Measurements from ENCODE around the gene TNKS1BP1.
"Not testable (repeated sequence)": the region's sequence is repeated elsewhere in the genome, so short reads cannot be mapped to it uniquely, and the experiment has no call there.

TNKS1BP1 gene

GRCh38 chr11:57310091-57310490 lies 14.7 kb downstream of the TNKS1BP1 start:
- DNase-seq, result no peak

GRCh38 chr11:57309106-57310059 lies 15.4 kb downstream of the TNKS1BP1 start:
- no peak for DNase-seq

DNA sequence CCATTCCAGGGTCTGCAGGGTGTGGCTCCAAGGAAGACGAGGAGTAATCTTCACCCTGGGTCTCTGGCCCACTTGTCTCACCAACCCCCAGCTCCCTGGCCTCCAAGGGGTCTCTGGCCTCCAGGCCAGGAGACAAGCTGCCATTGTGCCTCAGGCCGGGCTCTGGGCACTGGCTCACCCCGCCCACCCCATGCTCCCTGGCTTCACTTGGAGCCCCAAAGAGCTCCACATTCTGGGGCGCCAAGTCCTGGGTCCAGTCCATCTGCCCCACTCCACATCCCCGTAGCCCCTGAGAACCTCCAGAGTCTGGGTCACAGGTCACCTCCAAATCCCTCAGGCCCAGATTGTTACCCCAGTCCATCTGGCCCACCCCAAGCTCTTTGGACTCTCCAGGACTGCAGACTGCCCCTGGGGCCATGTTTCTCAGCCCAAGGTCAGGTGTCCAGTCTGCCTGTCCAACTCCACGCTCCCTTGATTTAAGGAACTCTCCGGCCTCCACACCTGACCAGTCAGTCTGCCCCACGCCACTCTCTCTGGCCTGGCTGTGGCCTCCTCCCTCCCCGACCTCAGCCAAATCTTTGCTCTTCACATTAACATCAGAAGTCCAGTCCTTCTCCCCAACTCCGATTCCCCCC lies 16.2 kb downstream of the TNKS1BP1 start:
- DNase-seq, result no peak

- no peak for DNase-seq
Observed at GRCh38 chr11:57307666-57308270, 17.0 kb downstream of the TNKS1BP1 start.

DNA sequence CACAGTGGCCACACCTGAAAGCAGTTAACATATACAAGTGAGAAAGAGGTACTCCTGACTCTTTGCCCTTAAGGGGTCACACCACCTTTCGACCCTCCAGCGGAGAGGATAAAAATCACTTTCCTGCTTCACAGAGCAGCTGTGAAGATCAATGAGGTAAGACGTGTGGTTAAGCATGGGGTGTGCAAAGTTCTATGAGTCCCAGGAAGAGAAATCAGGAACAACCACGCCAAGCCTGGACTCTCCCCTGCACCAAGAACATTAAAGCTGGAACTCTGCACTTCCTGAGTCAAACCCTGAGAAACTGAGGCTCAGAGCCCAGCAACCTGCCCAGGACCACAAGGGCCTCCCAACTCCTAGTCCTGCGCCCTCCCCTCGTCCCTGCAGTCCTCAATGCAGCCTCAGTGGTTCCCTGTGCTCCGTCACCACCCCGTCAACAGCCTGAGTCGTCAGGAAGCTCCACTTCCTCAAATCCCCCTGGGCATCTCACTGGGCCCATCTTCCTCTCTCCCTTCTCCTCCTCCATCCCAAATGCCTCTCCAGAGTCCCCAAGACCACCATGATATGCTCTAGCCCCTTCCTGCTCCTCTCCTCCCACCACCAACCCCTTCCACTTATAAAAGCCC lies 17.7 kb downstream of the TNKS1BP1 start:
- no peak for DNase-seq

GRCh38 chr11:57306161-57306876 lies 18.4 kb downstream of the TNKS1BP1 start:
- DNase-seq, result no peak

- no peak for DNase-seq
Observed at GRCh38 chr11:57305523-57305922, 19.2 kb downstream of the TNKS1BP1 start.

GRCh38 chr11:57303990-57304579 lies 20.7 kb downstream of the TNKS1BP1 start:
- DNase-seq, result no peak

DNA sequence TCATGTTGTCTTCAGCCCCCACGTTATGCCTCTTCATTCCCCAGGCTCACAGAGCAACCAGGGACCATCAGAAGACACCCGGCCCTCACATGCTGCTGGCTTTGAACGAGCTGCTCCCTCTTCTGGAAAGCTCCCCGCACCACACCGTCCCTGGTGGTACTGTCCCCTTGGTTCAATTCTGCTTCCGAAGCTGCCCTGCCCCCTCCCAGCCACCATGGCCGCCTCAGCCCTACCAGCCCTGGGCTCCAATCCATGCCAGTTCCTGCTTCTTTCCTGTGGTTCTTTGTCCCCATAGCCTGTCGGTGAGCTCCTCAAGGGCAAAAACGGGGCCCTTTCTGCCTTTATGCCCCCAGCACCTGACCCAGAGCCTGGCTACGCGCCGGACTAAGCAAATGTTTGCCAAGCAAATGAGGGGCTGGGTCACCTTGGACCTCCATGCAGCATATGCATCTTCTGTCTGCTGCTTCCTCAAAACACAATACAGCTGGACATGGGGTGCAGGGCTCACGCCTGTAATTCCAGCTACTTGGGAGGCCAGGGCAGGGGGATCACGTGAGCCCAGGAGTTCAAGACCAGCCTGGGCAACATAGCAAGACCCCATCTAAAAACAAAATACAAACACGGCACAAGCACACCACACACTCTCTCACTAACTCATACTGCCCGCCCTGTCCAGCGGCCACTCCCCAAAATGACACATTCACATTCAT lies 21.3 kb downstream of the TNKS1BP1 start:
- DNase-seq, result no peak

DNA sequence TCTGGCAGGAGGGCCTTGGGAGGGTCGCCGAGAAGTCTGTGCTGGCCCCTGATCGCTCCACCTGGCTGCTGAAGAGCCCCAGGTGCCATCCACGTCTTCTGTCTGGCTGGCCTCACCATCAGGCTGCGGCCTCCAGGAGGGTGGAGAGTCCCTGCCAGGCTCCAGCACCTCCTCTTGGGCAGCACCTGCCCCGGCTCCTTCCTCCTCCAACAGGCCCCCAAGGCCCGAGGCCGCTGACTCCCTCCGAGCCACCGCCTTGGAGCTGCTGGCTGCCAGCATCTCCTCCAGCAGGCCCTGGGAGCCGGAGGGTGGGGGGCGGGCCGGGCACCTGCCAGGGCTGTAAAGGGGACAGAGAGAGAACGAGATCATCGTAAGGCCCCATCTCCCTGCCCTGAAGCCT lies 22.3 kb downstream of the TNKS1BP1 start:
- no peak for DNase-seq

DNA sequence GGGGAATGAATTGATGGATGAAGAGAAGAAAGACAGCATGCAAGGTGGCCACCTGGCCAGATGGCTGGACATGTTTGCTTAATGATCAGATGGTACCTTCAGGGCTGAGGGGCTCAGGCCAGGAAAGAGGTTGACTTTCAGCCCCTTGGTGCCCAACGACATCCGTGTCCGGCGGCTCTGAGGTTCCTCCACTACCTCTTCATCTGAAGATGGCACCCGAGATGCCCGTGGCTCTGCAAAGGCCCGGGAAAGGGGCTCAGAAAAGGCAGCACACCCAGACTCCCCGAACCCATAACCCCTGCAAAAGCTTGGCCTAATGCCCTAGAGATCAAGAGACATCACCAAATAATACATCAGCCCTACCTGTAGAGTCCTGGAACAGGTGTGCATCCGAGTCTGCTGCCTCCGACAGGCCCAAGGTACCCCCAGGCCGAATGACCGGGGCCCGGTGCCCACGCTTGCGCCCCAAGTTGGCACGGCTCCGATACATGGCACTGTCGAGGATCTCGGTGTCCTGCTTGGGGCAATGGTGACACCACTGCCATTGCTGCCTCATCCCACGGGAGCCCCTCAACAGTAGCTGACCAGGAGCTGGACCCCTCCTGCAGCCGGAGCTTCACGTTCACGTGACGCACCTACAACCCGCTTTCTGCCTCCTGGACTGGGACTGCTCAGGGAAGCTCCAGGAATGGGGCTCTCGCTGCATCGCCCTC lies 22.9 kb downstream of the TNKS1BP1 start:
- no peak for DNase-seq

- no peak for DNase-seq
Observed at GRCh38 chr11:57300785-57301184, 24.0 kb downstream of the TNKS1BP1 start.

- DNase-seq, result no peak
Observed at GRCh38 chr11:57299150-57299737, 25.5 kb downstream of the TNKS1BP1 start.

GRCh38 chr11:57297221-57297620 lies 27.5 kb downstream of the TNKS1BP1 start:
- no peak for DNase-seq

DNA sequence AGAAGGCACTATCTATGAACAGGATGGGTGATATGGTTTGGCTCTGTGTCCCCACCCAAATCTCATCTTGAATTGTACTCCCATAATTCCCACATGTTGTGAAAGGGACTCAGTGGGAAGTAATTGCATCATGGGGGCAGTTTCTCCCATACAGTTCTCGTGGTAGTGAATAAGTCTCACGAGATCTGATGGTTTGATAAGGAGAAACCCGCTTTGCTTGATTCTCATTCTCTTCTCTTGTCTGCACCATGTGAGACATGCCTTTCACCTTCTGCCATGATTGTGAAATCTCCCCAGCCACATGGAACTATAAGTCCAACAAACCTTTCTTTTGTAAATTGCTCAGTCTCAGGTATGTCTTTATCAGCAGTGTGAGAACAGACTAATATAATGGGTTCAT lies 28.5 kb downstream of the TNKS1BP1 start:
- DNase-seq, result not testable (repeated sequence)

DNA sequence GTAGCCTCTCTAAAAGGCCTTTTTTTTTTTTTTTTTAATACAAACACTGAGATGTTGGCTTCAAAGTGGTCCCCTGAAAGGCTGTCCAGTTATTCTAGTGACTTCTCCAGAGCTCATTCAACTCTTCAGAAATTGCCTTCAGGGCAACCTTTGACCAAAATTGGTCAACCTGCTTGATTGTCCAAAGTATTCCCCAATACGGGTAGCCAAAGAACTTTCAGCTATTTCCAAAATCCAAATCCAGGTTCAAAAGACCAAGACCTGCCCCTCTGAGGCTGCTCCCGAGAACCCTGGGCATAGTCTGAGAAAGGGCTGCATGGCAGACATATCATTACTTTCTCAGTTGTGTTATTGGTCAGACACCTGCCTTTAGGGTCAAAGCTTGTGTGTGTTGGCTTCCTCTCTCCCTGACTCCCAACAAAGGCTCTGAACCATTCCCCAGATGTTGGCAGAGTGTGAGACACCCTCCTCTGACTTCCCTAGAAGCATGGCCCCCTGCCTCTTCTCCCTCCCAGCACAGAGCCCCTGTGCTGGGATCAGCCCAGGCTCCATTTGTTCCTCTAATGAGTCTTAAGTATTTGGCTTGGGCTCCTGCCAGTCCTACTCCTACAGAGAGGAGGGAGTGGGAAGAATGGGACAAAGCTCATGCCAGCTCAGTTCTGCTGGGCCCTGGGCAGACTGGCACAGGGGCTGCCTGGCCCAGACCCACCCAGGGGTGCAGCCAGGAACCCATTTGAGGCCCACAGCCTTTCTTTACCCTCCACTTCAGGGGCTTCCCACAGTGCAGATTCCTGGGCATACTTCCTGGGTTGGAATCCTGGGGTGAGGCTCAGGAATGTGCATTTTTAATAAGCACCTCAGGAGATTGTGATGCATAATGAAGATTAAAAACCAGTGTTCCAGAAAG lies 30.3 kb downstream of the TNKS1BP1 start:
- DNase-seq, result no peak

DNA sequence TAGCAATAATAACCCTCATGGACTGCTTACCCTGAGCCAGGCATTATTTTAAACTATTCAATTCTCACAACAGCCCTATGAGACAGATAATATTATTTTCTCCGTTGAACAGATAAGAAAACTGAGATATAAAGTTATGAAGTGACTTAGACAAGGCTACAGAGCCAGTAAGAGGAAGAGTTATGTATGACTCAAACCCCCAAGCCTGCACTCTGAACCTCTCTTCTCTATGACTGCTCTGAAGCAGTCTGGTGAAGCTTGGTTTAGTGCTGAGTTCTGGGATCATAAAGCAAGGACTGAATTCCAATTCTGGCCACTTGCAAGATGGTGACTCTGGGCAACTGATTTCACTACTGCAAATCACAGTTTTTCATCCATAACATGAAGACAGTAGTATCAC lies 34.5 kb downstream of the TNKS1BP1 start:
- no peak for DNase-seq

DNA sequence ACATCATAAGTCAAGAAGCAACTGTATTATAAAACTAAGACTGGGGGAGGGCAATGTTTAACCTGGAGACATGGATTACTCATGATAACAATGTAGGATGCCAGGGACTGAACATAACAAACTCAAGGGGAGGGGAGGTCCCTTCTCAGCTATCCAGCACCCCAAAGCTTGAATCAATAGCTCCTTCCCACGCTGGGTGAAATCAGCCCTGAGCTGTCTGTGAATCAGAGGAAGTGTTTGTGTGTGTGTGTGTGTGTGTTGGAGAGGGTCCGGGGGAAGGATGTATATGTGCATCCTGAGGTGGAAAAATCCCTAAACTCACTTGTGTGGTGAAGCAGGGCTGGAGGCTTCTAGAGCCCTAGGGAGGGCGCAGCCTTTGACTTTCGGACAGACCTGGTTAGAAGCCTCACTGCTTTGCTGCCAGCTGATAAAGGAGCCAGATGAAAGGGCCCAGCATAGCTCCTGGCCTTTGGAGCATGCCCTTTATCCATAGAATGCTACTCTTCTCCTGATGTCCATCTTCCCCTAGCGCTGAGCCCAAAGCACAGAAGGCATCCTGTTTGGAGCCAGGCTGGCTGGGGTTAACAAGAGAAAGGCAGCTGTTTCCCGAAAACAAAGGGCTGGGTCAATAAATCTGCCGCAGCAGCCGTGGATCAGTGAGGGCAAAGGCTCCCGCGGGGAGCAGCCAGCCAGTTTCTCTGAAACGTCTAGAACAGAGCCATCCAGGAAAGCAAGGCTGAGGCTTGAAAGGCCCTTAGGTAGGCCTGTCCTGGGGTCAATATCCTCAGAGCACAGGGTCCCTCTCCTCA lies 35.8 kb downstream of the TNKS1BP1 start:
- peak; percentile 21 for DNase-seq

- DNase-seq, result no peak
Observed at GRCh38 chr11:57287884-57288283, 36.9 kb downstream of the TNKS1BP1 start.
